Effector CD8-positive, alpha-beta T cell (primary cell): ENCODE results near the gene CRIP2.
A peak's percentile ranks its signal among the peaks of the same experiment; 100 is the strongest.

Experiments
- DNase-seq: peaks from one replicate; lab custom pipeline; 2025; lab: John Stamatoyannopoulos, UW

The CRIP2 gene

DNA sequence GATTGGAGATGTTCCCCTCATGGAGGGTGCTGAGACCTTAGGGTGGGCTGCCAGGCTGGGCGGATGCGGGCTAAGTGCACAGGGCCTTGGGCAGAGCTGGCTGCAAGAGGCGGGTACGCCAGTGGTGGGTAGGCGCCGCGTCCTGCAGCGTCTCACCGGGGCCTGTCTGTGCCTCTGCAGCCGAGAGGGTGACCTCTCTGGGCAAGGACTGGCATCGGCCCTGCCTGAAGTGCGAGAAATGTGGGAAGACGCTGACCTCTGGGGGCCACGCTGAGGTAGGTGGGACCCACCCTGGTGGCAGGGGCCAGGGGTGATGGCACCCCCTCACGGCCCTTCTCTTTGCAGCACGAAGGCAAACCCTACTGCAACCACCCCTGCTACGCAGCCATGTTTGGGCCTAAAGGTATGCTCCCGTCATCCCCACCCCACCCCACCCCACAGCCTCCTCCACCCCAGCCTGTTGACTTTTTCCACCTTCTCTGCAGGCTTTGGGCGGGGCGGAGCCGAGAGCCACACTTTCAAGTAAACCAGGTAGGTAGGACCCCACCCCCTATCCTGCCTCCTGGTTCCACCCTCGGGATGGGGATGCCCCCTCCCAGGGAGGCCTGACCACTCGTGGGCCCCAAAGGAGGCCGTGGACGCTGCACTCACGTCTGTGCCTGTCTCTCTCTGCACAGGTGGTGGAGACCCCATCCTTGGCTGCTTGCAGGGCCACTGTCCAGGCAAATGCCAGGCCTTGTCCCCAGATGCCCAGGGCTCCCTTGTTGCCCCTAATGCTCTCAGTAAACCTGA is 13.6 kb downstream of the CRIP2 start:
- DNase-seq, result no peak

GRCh38 chr14:105488781-105489541 is 14.3 kb downstream of the CRIP2 start:
- DNase-seq, result no peak

DNA sequence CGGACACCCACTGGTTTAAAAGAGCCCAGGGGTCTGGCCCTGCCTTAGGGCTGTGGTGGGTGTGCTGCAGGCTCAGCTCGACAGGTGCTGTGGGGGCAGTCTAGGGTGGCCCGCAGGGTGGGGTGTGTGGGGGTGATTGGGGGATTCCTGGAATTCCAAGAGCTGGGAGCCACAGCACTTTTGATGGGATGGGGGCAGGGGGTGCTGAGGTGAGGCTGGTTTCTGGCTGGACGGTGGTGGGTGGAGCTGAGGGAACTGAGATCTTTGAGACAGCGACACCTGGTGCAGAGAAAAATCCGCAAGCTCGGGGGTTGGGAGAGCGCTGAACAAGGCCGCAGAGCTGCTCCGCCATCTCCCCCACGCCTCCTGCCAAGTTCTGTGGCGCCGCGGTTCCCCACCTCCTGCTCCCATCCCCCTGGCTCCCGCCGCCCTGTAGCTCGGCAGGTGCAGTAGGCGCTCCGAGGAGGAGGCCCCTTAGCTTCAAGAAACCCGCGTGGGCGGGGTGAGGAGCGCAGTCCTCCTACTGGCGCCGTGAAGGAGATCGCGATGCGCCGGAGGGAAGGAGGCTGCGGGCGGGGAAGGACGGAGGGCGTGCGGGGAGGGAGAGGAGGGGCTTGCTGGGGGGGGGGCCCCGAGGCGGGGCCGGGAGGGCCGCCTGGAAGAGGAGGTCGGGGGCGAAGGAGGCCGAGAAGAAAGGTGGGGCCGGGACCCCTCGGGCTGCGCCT is 15.1 kb downstream of the CRIP2 start:
- DNase-seq, result peak; percentile 79

GRCh38 chr14:105490267-105490571 is 15.6 kb downstream of the CRIP2 start:
- no peak for DNase-seq

DNA sequence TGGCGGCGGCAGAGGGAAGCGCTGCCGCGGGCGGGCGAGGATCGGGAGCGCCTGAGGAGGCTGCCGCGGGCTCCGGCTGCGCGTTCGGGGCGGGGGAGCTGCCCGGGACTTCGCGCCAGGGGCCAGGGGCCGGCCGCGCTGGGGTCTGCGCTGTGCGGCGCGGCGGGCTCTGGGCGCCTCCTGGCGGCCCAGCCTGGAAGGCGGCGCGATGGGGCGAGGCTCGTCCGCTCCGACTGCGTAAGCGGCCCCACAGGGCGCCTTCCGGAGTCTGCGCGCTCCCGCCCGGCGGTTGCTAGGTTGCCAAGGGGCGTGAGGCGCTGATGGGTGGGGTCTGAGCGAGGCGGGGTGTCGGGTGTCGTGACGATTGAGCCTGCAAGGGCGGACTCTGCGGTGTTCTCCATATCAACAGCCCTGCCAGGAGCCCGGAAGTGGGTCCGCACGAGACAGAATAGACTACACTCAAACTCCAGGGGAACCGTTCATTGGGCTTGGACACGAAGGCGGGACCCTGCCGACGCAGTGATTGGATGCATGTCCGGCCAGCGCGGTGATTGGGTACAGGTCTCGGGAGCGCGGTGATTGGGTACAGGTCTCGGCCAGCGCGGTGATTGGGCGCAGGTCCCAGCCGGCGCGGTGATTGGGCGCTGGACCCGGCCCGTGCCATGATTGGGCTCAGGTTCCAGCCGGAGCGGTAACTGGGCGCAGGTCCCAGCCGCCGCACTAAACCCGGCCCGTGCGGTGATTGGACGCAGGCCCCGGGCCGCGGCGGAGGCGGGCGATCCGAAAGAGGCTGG is 16.1 kb downstream of the CRIP2 start, which contains the start of gene TEDC1:
TEDC1 (plus strand) TSS at position 675 of the 794 bp plus-strand sequence. CDS start 130 bp downstream, outside the sequence.
- DNase-seq, result peak; percentile 100

GRCh38 chr14:105491366-105491973 is 16.8 kb downstream of the CRIP2 start:
- DNase-seq, result peak; percentile 90

GRCh38 chr14:105492031-105492970 is 17.7 kb downstream of the CRIP2 start:
- DNase-seq, result no peak

GRCh38 chr14:105492971-105493871 is 18.6 kb downstream of the CRIP2 start:
- no peak for DNase-seq

- no peak for DNase-seq
Measured at GRCh38 chr14:105493921-105494605, 19.4 kb downstream of the CRIP2 start.

GRCh38 chr14:105494606-105494929 is 19.9 kb downstream of the CRIP2 start:
- DNase-seq, result no peak

- DNase-seq, result no peak
Measured at GRCh38 chr14:105495101-105495989, 20.7 kb downstream of the CRIP2 start.

DNA sequence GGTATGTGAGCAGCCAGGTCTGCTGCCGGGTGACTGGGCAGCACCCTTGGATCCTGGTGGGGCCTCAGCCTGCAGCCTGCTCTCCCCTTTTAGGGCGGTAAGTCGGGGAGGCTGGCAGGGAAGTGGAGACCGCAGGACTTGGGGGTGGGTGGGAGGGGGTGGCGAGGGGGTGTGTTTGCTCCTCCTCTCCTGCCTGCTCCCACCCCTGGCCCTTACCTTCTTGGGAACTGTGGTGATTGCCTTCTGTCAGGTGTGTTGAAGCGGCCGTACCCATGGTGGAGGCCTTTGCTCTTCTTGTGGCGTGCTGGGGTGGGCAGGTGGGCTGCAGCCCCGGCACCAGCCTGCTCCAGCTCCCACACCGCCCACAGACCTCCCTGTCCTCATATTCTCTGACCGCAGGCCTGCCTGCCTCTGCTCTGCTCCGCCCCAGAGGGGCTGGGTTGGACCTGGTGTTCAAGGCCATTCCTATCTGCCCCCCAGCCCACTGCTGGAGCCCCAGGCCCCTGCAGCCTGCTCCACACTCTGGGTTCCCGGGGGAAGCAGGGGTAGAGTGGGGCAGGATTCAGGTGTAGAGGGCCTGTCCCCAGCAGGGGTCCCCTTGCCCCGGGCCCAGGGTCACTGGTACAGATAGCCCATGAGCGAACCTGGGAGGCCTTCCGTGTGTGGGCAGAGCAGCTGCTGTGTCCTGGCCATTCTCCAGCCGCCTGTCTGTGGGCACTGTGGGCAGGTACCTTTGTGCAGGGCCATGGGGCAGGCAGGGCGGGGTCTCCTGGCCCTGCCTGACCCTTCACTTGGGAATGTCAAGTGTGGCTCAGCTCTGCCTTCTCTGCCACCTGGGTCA is 21.6 kb downstream of the CRIP2 start:
- no peak for DNase-seq

DNA sequence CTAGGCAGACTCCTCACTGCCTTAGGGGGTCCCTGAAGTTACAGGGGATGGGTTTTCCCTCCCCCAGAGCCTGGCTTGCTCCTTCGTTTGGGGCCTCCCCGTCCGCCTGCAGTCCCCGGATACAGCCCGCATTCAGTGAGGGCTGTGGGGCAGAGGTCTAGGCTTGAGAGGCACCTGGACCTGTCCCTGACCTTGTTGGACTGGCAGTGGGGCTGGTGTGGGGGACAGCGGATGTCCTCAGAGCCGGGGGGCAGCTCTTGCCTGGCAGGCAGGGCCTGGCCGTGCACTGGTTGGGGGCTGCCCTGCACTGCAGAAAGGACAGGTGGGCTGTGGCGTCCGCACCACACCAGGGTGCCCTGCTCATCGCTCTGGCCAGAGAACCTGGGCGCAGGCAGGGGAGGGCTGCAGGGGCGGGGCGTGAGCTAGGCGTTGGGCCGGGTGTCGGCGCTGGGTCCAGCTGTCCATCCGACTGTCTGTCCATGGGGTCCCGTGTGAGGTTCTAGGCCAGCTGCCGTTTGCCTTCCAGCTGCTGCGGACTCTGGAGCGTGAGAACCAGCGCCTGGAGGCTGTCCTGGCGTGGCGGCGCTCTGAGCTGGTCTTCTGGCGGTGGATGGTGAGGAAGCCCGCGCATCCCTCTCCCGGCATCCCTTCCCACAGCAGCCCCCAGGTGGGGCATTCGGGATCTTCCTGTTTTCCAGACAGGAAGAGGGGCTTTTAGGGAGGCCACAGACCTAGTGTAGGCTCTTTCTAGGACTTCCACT is 22.4 kb downstream of the CRIP2 start:
- DNase-seq, result no peak

DNA sequence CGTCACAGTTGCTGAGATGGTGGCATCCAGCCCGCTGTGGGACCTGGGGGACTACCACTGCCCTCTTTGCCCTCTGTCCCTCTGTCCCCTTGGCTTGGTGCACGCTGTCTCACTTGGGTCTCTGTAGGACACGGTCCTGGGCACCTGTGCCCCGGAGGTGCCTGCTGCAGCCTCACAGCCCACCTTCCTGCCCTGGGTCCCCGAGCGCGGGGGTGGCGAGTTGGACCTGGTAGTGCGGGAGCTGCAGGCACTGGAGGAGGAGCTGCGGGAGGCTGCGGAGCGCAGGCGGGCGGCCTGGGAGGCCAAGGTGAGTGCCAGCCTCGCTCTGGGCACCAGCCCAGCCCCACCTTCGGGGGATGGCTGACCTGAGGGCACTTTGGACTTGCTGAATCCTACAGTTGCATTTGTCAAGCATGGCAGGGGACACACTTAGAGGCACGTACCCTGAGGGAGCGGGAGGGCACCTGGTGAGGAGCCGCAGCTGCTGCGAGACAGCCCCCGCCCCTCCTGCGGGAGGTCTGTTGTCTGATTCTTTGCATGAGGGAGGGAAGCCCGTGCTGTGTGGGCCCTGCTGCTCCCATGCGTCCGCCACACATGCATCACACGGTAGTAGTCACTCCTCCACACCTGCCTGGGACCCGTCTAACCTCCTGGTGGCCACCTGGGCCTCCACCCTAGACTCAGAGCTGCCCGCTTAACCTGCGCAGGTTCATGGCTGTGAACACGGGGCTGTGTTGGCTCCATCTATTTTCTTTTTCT is 23.2 kb downstream of the CRIP2 start:
- DNase-seq, result no peak
